IMR-90 (cell line): ENCODE data around the gene ZNF764. TPM values are rescaled to one million over a fixed set of nuclear protein-coding genes. Genes with fewer than 3 reads are reported as not detected.
"Not testable (repeated sequence)": the region's sequence is repeated elsewhere in the genome, so short reads cannot be mapped to it uniquely, and the experiment has no call there.

Experiments
- ATAC-seq: fragments of 200-7000 bp; cut with Tn5 transposase; 2 replicates; pipeline ENCODE4 v1.9.1; 2020; ENCODE audit warnings: low read depth, mild to moderate bottlenecking, moderate library complexity
- BruUV-seq: library from RNA; stranded (reverse); fragments of 400-500 nt; replicated peaks from 2 replicates; lab custom pipeline; 2021; lab: Mats Ljungman, UMichigan
- CTCF ChIA-PET: fragments of 300-600 bp; formaldehyde crosslinking; extraction: SDS; loops from one replicate; lab custom pipeline; 2021; ENCODE audit warnings: antibody characterized with exemption; lab: Yijun Ruan, JAX
- POLR2A ChIA-PET: fragments of 300-600 bp; sonication (Branson Sonifier 250); formaldehyde crosslinking; loops from one replicate; lab custom pipeline; 2022; ENCODE audit warnings: antibody characterized with exemption; ENCODE audit not compliant: unreplicated experiment; lab: Charles Lee
- DNase-seq: peaks from one replicate; pipeline ENCODE4 v3.0.0; 2013
- H2AFZ ChIP-seq: replicated peaks from 2 replicates; pipeline ENCODE3; 2013; ENCODE audit warnings: low read length, mild to moderate bottlenecking; ENCODE audit not compliant: poor library complexity
- H2AK5ac ChIP-seq: 2 replicates; pipeline ENCODE4 v1.6.1; 2013; ENCODE audit warnings: low read depth, low read length, inconsistent platforms
- H2AK9ac ChIP-seq: replicated peaks from 2 replicates; pipeline ENCODE3; 2013; ENCODE audit warnings: mild to moderate bottlenecking, low read depth, low read length, moderate library complexity; ENCODE audit not compliant: poor library complexity
- H2BK120ac ChIP-seq: 2 replicates; pipeline ENCODE4 v1.6.1; 2013; ENCODE audit warnings: low read depth, low read length, inconsistent platforms
- H2BK15ac ChIP-seq: 3 replicates; pipeline ENCODE4 v1.6.1; 2013; ENCODE audit warnings: low read depth, low read length, inconsistent platforms
- H2BK20ac ChIP-seq: 2 replicates; pipeline ENCODE4 v1.6.1; 2013; ENCODE audit warnings: low read depth, mild to moderate bottlenecking, inconsistent platforms, low read length, moderate library complexity
- H2BK5ac ChIP-seq: 2 replicates; pipeline ENCODE4 v1.6.1; 2013; ENCODE audit warnings: mild to moderate bottlenecking, low read depth, low read length, inconsistent platforms; ENCODE audit not compliant: poor library complexity, severe bottlenecking
- H3K14ac ChIP-seq: replicated peaks from 2 replicates; pipeline ENCODE4 v1.6.1; 2013; ENCODE audit warnings: low read depth, low read length, inconsistent platforms
- H3K18ac ChIP-seq: 2 replicates; pipeline ENCODE4 v1.6.1; 2013; ENCODE audit warnings: low read depth, low read length, control low read depth
- H3K23ac ChIP-seq: 2 replicates; pipeline ENCODE4 v1.6.1; 2013; ENCODE audit warnings: low read depth, low read length, inconsistent platforms
- H3K27ac ChIP-seq: 2 replicates; pipeline ENCODE4 v1.5.1; 2013; ENCODE audit warnings: mild to moderate bottlenecking, control low read depth, low read length; ENCODE audit not compliant: insufficient read depth
- H3K27me3 ChIP-seq: 2 replicates; pipeline ENCODE4 v1.6.1; 2013; ENCODE audit warnings: low read length; ENCODE audit not compliant: control insufficient read depth, insufficient read depth
- H3K36me3 ChIP-seq: 2 replicates; pipeline ENCODE4 v1.6.1; 2013; ENCODE audit warnings: low read length, mixed read lengths; ENCODE audit not compliant: control insufficient read depth, insufficient read depth
- H3K4ac ChIP-seq: 2 replicates; pipeline ENCODE4 v1.6.1; 2013; ENCODE audit warnings: low read depth, low read length, inconsistent platforms
- H3K4me1 ChIP-seq: 2 replicates; pipeline ENCODE4 v1.6.1; 2013; ENCODE audit warnings: low read length, mixed read lengths; ENCODE audit not compliant: control insufficient read depth, insufficient read depth
- H3K4me2 ChIP-seq: 2 replicates; pipeline ENCODE4 v1.6.1; 2013; ENCODE audit warnings: low read depth, mild to moderate bottlenecking, control low read depth, low read length, moderate library complexity
- H3K4me3 ChIP-seq: 2 replicates; pipeline ENCODE4 v1.5.1; 2013; ENCODE audit warnings: low read depth, mild to moderate bottlenecking, control low read depth, low read length, moderate library complexity; ENCODE audit not compliant: insufficient read depth
- H3K56ac ChIP-seq: 2 replicates; pipeline ENCODE4 v1.6.1; 2013; ENCODE audit warnings: low read length, inconsistent platforms; ENCODE audit not compliant: insufficient read depth; ENCODE audit errors: extremely low read depth
- H3K79me1 ChIP-seq, 2 experiments: 2 replicates each; pipeline ENCODE4 v1.6.1; 2013; ENCODE audit warnings: low read length in 2 of 2, inconsistent platforms in 1 of 2, low read depth in 1 of 2
- H3K9ac ChIP-seq: 2 replicates; pipeline ENCODE4 v1.6.1; 2013; ENCODE audit warnings: low read depth, low read length, control low read depth
- H3K9me1 ChIP-seq: 2 replicates; pipeline ENCODE4 v1.6.1; 2013; ENCODE audit warnings: low read length, inconsistent platforms; ENCODE audit not compliant: insufficient read depth
- H3K9me3 ChIP-seq: 2 replicates; pipeline ENCODE4 v1.6.1; 2013; ENCODE audit warnings: low read length; ENCODE audit not compliant: control insufficient read depth, insufficient read depth
- H4K20me1 ChIP-seq: 2 replicates; pipeline ENCODE4 v1.6.1; 2013; ENCODE audit warnings: low read length, inconsistent platforms; ENCODE audit not compliant: insufficient read depth
- H4K5ac ChIP-seq: 2 replicates; pipeline ENCODE4 v1.6.1; 2013; ENCODE audit warnings: mild to moderate bottlenecking, low read depth, low read length, control low read depth
- H4K8ac ChIP-seq, 2 experiments: 2 replicates each; pipeline ENCODE4 v1.6.1; 2013; ENCODE audit warnings: low read depth in 2 of 2, low read length in 2 of 2, control low read depth in 1 of 2, inconsistent platforms in 1 of 2
- H4K91ac ChIP-seq: 2 replicates; pipeline ENCODE4 v1.6.1; 2013; ENCODE audit warnings: low read depth, low read length, inconsistent platforms; ENCODE audit not compliant: insufficient read depth
- WGBS, 2 experiments: methylation state at CpG; one replicate each; pipeline versions ENCODE4 v1.1.5 to v1.1.7; 2013; ENCODE audit warnings: missing lambda C conversion rate in 2 of 2; ENCODE audit not compliant: insufficient read length in 1 of 2; ENCODE audit errors: extremely low coverage in 2 of 2; 5-methylcytosine and 5-hydroxymethylcytosine counted together
- dilution Hi-C: fragments of 300-500 bp; cut with HindIII; formaldehyde crosslinking; loops from one replicate; pipeline ENCODE4 v1.14.3; 2018; ENCODE audit warnings: low sequenced_read_pairs; ENCODE audit not compliant: unreplicated experiment
- in situ Hi-C: fragments of 300-500 bp; cut with MboI; formaldehyde crosslinking; loops from 3 replicates; pipeline ENCODE4 v1.14.3; 2019; ENCODE audit warnings: low sequenced_read_pairs, inconsistent platforms, mixed read lengths
- intact Hi-C: fragments of 100-400 bp; cut with micrococcal nuclease; formaldehyde crosslinking; loops from 2 replicates; pipeline ENCODE4 v1.10.0; 2022
- polyA plus RNA-seq, 3 experiments: library from polyadenylated mRNA; depleted of rRNA; stranded (reverse); fragments of >200 nt; gene quantifications; 2 replicates each; pipeline ENCODE4 v1.2.3, GENCODE V29; 2012; ENCODE audit warnings: low replicate concordance in 1 of 3
- total RNA-seq: library from RNA; depleted of rRNA; stranded (reverse); fragments of >200 nt; gene quantifications from 2 replicates; pipeline ENCODE4 v1.2.3, GENCODE V29; 2012

ZNF764 gene
- total and polyA plus RNA-seq, 2 of the 4 experiments (the other 2 are of a cell fraction), result 2.2 to 4.6 TPM

GRCh38 chr16:30536391-30537024 is 21.7 kb downstream of the ZNF764 start:
- H4K20me1 ChIP-seq, H2AFZ ChIP-seq, ATAC-seq, H4K5ac ChIP-seq, H3K14ac ChIP-seq, H2BK20ac ChIP-seq, H4K91ac ChIP-seq, H3K27me3 ChIP-seq, DNase-seq, H3K56ac ChIP-seq, intact Hi-C loops, H2BK5ac ChIP-seq, H3K4ac ChIP-seq, dilution Hi-C loops, H3K27ac ChIP-seq, H2BK120ac ChIP-seq, H3K9me3 ChIP-seq, H3K23ac ChIP-seq, H2AK5ac ChIP-seq, H4K8ac ChIP-seq, BruUV-seq, H3K18ac ChIP-seq, H2BK15ac ChIP-seq, CTCF ChIA-PET, H2AK9ac ChIP-seq, H3K4me3 ChIP-seq, H3K36me3 ChIP-seq, POLR2A ChIA-PET, H3K4me2 ChIP-seq, H3K9ac ChIP-seq: not testable (repeated sequence)
- WGBS, 2 experiments, result 97% methylated on average over 5 of the region's 13 CpGs; no CpG with 5 or more reads in 1 of the 2 experiments
- H3K79me1 ChIP-seq, result peaks cover 6 to 31% of the 10 kb centered on the region in 2 experiments
- peaks cover 12% of the 10 kb centered on the region for H3K4me1 ChIP-seq
- H3K9me1 ChIP-seq, result peaks cover 10% of the 10 kb centered on the region; the same call in 1 of the 2 replicates
- in situ Hi-C loops, result loop anchor here (5.0 kb wide), 1 partner anchor 36 kb away; the partner anchor contains the start of gene ZNF688
